ENCODE data around the gene VEPH1. TPM values are rescaled to one million over a fixed set of nuclear protein-coding genes. Genes with fewer than 3 reads are reported as not detected.

VEPH1 gene
- total RNA-seq, 2 donors from 2014 or later, result 11.8 to 17.1 TPM

DNA sequence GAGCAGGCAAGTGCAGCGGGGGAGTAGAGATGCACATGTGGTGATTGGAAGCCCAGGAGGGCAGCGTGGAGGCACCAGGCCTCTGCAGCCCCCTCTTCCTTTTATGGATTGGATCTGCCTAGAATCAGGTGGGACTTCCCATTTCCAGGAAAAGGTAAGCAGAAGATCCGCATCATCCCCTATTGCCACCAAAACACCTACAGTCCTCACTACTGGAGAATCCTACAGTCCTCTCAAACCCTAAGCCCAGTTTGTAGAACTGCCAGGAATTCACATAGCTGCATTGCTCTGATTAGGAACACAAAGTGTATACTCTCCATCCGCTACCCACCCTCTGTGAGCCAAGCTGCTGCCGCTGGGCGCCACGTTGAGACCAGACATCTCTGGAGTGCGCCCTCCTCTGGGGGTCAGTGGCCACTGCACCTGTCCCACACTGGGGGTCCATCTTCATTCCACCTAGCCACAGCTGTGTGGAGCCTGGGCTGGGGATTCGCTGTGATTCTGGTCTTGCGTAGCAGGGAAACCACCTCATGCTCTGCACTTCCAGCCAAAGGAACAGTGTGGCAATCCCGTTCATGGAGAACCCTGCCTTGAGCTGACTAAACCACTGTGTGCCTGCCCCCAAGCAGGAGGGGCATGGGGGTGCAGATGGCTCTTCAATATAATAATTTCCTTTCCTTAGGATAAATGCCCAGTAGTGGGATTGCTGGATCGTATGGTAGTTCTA is 155.5 kb downstream of the VEPH1 start:
- Mint-ChIP-seq H3K27me3 (ENCODE audit: insufficient read depth) (no peaks in the 10 kb centered on the region), H3K4me3 (no peak overlapping the region), H3K9me3 (peaks cover 5% of the 10 kb centered on the region), H3K27ac (no peak overlapping the region), H3K4me1 (no peaks in the 10 kb centered on the region), H3K36me3 (ENCODE audit: low read depth) (no peaks in the 10 kb centered on the region)
- no peaks in the 10 kb centered on the region for H3K9me3 ChIP-seq (ENCODE audit: control insufficient read depth, low read length)
- TF ChIP-seq, protein P1, sequence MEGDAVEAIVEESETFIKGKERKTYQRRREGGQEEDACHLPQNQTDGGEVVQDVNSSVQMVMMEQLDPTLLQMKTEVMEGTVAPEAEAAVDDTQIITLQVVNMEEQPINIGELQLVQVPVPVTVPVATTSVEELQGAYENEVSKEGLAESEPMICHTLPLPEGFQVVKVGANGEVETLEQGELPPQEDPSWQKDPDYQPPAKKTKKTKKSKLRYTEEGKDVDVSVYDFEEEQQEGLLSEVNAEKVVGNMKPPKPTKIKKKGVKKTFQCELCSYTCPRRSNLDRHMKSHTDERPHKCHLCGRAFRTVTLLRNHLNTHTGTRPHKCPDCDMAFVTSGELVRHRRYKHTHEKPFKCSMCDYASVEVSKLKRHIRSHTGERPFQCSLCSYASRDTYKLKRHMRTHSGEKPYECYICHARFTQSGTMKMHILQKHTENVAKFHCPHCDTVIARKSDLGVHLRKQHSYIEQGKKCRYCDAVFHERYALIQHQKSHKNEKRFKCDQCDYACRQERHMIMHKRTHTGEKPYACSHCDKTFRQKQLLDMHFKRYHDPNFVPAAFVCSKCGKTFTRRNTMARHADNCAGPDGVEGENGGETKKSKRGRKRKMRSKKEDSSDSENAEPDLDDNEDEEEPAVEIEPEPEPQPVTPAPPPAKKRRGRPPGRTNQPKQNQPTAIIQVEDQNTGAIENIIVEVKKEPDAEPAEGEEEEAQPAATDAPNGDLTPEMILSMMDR (conservative IDR thresholded peaks at IDR 0.05), result peak; percentile 92
- peak; percentile 96 for DNase-seq
- H3K4me1 ChIP-seq (ENCODE audit: control insufficient read depth, insufficient read depth, low read length), result no peaks in the 10 kb centered on the region
- H3K36me3 ChIP-seq (ENCODE audit: control insufficient read depth, insufficient read depth, low read length), result no peaks in the 10 kb centered on the region
- H3K27ac ChIP-seq (ENCODE audit: low read depth, low read length), result no peak overlapping the region
- H3K4me3 ChIP-seq (ENCODE audit: low read length), result no peak overlapping the region
- no peaks in the 10 kb centered on the region for H3K27me3 ChIP-seq (ENCODE audit: control insufficient read depth, insufficient read depth, low read length, poor library complexity, severe bottlenecking)
- no peak overlapping the region for H3K9ac ChIP-seq (ENCODE audit: extremely low read depth, low read length, poor library complexity, severe bottlenecking)
- 89 to 90% methylated on average over 2 to 11 of the region's 12 CpGs for WGBS, 2 experiments (ENCODE audit: insufficient coverage in 1 of 2, insufficient read length in 1 of 2)

DNA sequence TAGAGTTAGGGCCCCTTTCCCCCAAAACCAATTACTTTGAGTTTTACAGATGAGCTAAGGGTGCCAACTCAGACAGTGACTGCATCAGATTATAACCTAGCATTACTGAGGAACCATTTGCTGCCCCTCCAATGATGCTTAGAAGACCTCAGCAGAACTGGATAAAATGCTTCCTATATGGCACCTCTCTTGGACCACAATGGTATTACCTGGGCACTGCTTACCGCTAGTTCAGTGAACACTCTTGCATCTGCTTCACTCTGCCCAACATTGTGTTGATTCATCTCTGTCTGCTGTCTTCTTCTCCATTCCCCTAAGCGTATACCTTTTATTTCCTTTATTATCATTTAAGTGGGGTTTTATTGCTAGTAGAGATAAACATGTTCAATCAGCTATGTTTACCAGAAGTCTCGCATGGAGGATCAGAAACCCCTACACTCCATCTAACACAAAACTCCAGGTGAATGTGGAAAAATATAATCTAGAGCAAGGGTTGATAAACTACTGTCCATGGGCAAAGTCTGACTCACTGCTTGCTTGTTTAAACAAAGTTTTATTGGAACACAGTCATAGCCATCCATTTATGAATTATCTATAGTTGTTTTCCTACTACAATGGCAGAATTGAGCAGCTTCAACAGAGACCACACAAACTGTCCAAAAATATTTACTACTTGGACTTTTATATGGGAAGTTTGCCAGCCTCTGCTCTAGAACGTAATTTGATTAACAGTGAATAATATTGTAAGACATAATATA is 166.8 kb downstream of the VEPH1 start:
- Histone ChIP-seq H3K9me3 (ENCODE audit: control insufficient read depth, low read length) (no peaks in the 10 kb centered on the region), H3K4me3 (ENCODE audit: low read length) (no peak overlapping the region), H3K27me3 (ENCODE audit: control insufficient read depth, insufficient read depth, low read length, poor library complexity, severe bottlenecking) (no peaks in the 10 kb centered on the region), H3K4me1 (ENCODE audit: control insufficient read depth, insufficient read depth, low read length) (no peaks in the 10 kb centered on the region), H3K9ac (ENCODE audit: extremely low read depth, low read length, poor library complexity, severe bottlenecking) (no peak overlapping the region), H3K36me3 (ENCODE audit: control insufficient read depth, insufficient read depth, low read length) (no peaks in the 10 kb centered on the region), H3K27ac (ENCODE audit: low read depth, low read length) (peak overlapping the region; percentile 99)
- DNase-seq, result no peak
- WGBS, 2 experiments (ENCODE audit: insufficient coverage in 1 of 2, insufficient read length in 1 of 2), result 95 to 100% methylated on average over 1 to 3 of the region's 4 CpGs
- Mint-ChIP-seq H3K4me1 (peaks cover 4% of the 10 kb centered on the region), H3K36me3 (ENCODE audit: low read depth) (no peaks in the 10 kb centered on the region), H3K4me3 (no peak overlapping the region), H3K9me3 (peaks cover 25% of the 10 kb centered on the region), H3K27me3 (ENCODE audit: insufficient read depth) (no peaks in the 10 kb centered on the region), H3K27ac (no peak overlapping the region)
- TF ChIP-seq, protein P1 (conservative IDR thresholded peaks at IDR 0.05), result no peak

- no peaks in the 10 kb centered on the region for H3K36me3 Mint-ChIP-seq (ENCODE audit: low read depth)
- no peaks in the 10 kb centered on the region for H3K36me3 ChIP-seq (ENCODE audit: control insufficient read depth, insufficient read depth, low read length)
- no peaks in the 10 kb centered on the region for H3K27me3 Mint-ChIP-seq (ENCODE audit: insufficient read depth)
- H3K4me1 ChIP-seq (ENCODE audit: control insufficient read depth, insufficient read depth, low read length), result no peaks in the 10 kb centered on the region
- DNase-seq, result peak; percentile 81
- H3K4me3 Mint-ChIP-seq, result no peak overlapping the region
- H3K27ac Mint-ChIP-seq, result no peak overlapping the region
- WGBS, 2 experiments (ENCODE audit: insufficient coverage in 1 of 2, insufficient read length in 1 of 2), result 7 to 57% methylated on average over 2 to 7 of the region's 7 CpGs
- no peak overlapping the region for H3K4me3 ChIP-seq (ENCODE audit: low read length)
- peaks cover 4% of the 10 kb centered on the region for H3K4me1 Mint-ChIP-seq
- H3K9me3 ChIP-seq (ENCODE audit: control insufficient read depth, low read length), result no peaks in the 10 kb centered on the region
- peak overlapping the region; percentile 99 for H3K27ac ChIP-seq (ENCODE audit: low read depth, low read length)
- peaks cover 17% of the 10 kb centered on the region for H3K9me3 Mint-ChIP-seq
- no peak overlapping the region for H3K9ac ChIP-seq (ENCODE audit: extremely low read depth, low read length, poor library complexity, severe bottlenecking)
- TF ChIP-seq, protein P1 (conservative IDR thresholded peaks at IDR 0.05), result no peak
- H3K27me3 ChIP-seq (ENCODE audit: control insufficient read depth, insufficient read depth, low read length, poor library complexity, severe bottlenecking), result no peaks in the 10 kb centered on the region
Observed at GRCh38 chr3:157335233-157336076, 167.8 kb downstream of the VEPH1 start.
